ENCODE measurements around the gene CCDC170. TPM values are rescaled to one million over a fixed set of nuclear protein-coding genes. Genes with fewer than 3 reads are reported as not detected.

CCDC170 gene
- total RNA-seq, 1 donor from 2014 or later, result 0.06 TPM

DNA sequence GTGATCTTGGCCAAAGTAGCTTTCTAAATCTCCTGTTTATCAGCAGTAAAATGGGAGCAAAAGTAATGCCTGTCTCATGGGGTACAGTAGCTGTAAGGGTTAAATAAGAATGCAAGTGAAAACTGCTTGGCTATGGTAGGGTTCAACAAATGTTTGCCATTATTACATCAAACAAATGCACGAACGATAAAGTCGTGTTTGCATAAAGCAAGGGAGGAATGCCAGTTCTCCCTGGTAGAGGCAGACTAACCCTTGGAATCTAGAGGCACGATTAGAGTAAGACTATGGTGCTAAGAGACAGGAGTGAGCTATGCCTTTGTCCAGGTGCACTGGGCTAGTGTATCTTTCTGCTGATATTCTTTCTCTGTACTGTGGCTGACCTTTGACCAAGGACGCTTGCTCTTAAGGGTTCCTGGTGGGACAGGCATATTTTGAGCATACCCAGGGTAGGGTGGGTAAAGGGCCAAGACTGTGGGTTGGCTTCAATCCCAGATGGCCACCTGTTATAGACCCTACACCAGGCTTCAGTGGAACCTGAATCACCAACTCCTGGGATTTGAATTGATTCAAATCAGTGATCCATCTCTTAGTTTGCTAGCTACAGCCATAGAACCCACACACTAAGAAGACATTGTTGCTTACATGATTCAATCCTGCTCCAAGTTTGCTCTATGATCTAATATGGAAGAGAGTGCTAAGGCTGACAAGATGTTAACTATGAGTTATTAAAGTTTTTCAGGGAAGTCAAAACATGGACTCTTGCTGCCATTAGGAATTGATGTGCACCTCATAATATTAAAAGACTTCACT, 139.9 kb downstream of the CCDC170 start:
- H3K4me3 ChIP-seq (ENCODE audit: low read depth, low read length), result no peak overlapping the region
- DNase-seq (ENCODE audit: low read depth), result no peak
- TF ChIP-seq, protein P1, sequence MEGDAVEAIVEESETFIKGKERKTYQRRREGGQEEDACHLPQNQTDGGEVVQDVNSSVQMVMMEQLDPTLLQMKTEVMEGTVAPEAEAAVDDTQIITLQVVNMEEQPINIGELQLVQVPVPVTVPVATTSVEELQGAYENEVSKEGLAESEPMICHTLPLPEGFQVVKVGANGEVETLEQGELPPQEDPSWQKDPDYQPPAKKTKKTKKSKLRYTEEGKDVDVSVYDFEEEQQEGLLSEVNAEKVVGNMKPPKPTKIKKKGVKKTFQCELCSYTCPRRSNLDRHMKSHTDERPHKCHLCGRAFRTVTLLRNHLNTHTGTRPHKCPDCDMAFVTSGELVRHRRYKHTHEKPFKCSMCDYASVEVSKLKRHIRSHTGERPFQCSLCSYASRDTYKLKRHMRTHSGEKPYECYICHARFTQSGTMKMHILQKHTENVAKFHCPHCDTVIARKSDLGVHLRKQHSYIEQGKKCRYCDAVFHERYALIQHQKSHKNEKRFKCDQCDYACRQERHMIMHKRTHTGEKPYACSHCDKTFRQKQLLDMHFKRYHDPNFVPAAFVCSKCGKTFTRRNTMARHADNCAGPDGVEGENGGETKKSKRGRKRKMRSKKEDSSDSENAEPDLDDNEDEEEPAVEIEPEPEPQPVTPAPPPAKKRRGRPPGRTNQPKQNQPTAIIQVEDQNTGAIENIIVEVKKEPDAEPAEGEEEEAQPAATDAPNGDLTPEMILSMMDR (conservative IDR thresholded peaks at IDR 0.05; ENCODE audit: low read depth, low read length), result no peak

DNA sequence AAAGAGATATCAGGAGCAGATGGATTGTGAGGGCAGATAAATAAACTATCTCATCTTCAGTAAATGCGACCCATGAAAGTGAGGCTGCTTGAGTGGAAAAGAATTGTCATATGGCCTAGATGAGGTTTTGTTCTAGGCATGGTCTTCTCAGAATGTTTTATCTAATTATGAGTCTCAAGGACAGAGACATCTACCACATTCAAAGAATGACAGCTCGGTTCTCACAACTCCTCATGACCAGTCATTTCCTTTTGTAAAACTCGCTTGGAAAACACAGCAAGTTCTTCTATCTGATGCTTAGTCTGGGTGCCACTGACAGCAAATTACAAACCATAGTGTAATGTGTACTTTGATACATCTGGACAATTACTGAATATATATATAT, 140.5 kb downstream of the CCDC170 start:
- no peak overlapping the region for H3K4me3 ChIP-seq (ENCODE audit: low read depth, low read length)
- TF ChIP-seq, protein P1 (conservative IDR thresholded peaks at IDR 0.05; ENCODE audit: low read depth, low read length), result no peak
- DNase-seq (ENCODE audit: low read depth), result no peak

DNA sequence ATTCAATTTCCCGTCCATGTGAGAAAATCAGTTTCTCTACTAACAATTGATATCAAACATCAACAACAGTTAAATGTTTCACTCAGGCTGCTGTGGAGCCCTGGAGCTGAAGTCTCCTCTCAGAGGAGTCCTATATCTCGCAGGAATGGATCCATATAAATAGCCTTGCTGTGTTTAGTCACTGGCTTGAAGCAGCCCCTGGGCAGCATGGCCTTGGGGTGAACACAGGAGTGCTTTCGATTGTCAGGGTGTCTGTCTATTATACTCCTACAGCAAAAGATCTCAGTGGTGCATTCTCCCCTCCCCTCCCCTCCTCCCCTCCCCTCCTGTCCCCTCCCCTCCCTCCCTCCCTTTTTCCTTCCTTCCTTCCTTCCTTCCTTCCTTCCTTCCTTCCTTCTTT, 141.9 kb downstream of the CCDC170 start:
- no peak overlapping the region for H3K4me3 ChIP-seq (ENCODE audit: low read depth, low read length)
- TF ChIP-seq, protein P1 (conservative IDR thresholded peaks at IDR 0.05; ENCODE audit: low read depth, low read length), result no peak
- no peak for DNase-seq (ENCODE audit: low read depth)

DNA sequence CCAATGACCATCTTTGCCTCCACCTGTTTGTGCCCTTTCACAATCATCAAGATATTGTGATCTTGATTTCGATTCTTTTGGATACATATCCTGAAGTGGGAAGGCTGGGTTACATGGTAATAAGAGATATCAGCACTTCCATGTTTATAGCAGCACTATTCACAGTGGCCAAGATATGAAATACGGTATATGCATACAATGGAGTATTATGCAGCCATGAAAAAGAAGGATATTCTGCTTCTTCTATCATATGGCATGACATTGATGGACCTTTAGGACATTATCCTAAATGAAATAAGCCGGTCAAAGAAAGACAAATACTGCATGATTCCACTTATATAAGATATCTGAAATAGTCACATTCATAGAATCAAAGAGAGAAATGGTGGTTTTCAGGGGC, 144.0 kb downstream of the CCDC170 start:
- DNase-seq (ENCODE audit: low read depth), result no peak
- TF ChIP-seq, protein P1 (conservative IDR thresholded peaks at IDR 0.05; ENCODE audit: low read depth, low read length), result no peak

DNA sequence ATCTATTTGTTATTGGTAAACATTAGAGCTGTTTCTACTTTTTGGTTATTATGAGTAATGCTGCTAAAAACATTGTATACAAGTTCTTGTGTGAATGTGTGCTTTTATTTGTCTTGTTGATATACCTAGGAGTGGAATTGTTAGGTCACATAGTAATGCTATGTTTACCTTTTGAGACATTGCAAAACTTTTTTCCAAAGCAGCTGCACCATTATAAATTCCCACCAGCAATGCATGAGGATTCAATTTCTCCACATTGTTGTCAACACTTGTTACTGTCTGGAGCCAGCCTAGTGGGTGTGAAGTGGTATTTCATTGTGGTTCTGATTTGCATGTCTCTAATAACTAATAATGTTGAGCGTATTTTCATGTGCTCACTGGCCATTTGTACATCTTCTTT, 145.9 kb downstream of the CCDC170 start:
- no peak for DNase-seq (ENCODE audit: low read depth)
- no peak overlapping the region for H3K4me3 ChIP-seq (ENCODE audit: low read depth, low read length)
- TF ChIP-seq, protein P1 (conservative IDR thresholded peaks at IDR 0.05; ENCODE audit: low read depth, low read length), result no peak

More for the DNA sequence above, 144.0 kb downstream of the CCDC170 start:
- no peak overlapping the region for H3K4me3 ChIP-seq (ENCODE audit: low read depth, low read length)

DNA sequence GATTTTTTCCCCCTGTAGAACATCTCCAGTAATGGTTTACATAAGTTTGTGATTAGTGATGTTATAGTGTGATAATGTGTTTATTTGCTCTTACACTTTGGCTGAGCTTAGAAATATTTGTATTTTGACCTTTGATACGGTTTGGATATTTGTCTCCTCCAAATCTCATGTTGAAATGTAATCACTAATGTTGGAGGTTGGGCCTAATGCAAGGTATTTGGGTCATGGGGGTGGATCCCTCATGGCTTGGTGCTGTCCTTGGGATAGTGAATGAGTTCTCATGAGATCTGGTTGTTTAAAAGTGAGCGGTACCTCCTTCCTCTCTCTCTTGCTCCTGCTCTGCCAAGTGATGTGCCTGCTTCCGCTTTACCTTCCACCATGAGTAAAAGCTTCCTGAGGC, 147.2 kb downstream of the CCDC170 start:
- H3K4me3 ChIP-seq (ENCODE audit: low read depth, low read length), result no peak overlapping the region
- TF ChIP-seq, protein P1 (conservative IDR thresholded peaks at IDR 0.05; ENCODE audit: low read depth, low read length), result no peak
- no peak for DNase-seq (ENCODE audit: low read depth)

Measured in epithelial cell of proximal tubule (primary cell).